Peyer's patch (tissue), 4 donors: ENCODE measurements around the gene KRTAP4-2.

ENCODE experiments used
- POLR2A ChIP-seq, 2 donors: fragments of 450-650 bp; IDR thresholded peaks; one replicate each; pipeline ENCODE4 v1.5.1; 2017; ENCODE audit warnings: antibody characterized with exemption in 2 of 2, mild to moderate bottlenecking in 2 of 2, moderate library complexity in 2 of 2
- TF ChIP-seq, protein P1 (sequence below), 6 experiments: fragments of 450-650 bp in 4 of 6; fragments of 200-600 bp in 2 of 6; sonication (generic) in 1 of 6; IDR thresholded peaks; one replicate each; pipeline ENCODE4 v1.5.1; 2017 to 2019; ENCODE audit warnings: antibody characterized with exemption in 6 of 6, mild to moderate bottlenecking in 3 of 6, moderate library complexity in 1 of 6

DNA sequence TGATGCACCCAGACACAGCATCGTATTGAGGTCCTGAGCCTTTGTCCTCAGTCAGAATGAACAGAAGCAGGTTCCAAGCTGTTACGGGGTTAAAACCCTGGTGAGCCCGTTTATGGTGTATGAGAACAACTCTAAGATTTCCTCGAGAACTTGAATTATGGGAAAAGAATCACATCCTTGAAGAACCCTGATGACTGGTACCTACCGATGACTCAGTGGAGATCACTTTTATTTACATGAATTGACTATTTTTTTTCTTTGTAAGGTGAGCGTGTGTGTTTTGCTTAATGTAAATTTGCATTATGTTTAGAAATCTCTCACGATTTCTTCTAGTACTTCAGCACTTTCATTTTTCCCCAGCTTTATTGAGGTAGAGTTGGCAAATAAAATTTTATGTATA is 14.2 kb downstream of the KRTAP4-2 start:
- TF ChIP-seq, protein P1, sequence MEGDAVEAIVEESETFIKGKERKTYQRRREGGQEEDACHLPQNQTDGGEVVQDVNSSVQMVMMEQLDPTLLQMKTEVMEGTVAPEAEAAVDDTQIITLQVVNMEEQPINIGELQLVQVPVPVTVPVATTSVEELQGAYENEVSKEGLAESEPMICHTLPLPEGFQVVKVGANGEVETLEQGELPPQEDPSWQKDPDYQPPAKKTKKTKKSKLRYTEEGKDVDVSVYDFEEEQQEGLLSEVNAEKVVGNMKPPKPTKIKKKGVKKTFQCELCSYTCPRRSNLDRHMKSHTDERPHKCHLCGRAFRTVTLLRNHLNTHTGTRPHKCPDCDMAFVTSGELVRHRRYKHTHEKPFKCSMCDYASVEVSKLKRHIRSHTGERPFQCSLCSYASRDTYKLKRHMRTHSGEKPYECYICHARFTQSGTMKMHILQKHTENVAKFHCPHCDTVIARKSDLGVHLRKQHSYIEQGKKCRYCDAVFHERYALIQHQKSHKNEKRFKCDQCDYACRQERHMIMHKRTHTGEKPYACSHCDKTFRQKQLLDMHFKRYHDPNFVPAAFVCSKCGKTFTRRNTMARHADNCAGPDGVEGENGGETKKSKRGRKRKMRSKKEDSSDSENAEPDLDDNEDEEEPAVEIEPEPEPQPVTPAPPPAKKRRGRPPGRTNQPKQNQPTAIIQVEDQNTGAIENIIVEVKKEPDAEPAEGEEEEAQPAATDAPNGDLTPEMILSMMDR (IDR thresholded peaks at IDR 0.05): no peak
- TF ChIP-seq POLR2A (IDR thresholded peaks at IDR 0.05): no peak
